Neuronal stem cell (in vitro differentiated cells): ENCODE measurements around the gene NQO2.

Source experiments
- DNase-seq: peaks from one replicate; pipeline ENCODE4 v3.0.0-alpha.2; 2013; ENCODE audit warnings: low spot score
- H2AFZ ChIP-seq: one replicate; pipeline ENCODE4 v1.6.1; 2013; ENCODE audit warnings: mild to moderate bottlenecking, low read length, inconsistent platforms
- H2AK5ac ChIP-seq: 2 replicates; pipeline ENCODE4 v1.6.1; 2013; ENCODE audit warnings: low read depth, mild to moderate bottlenecking, inconsistent platforms, low read length, moderate library complexity, mixed read lengths
- H2BK120ac ChIP-seq: 2 replicates; pipeline ENCODE4 v1.6.1; 2013; ENCODE audit warnings: low read depth, mild to moderate bottlenecking, inconsistent platforms, low read length, moderate library complexity, mixed read lengths
- H2BK12ac ChIP-seq: one replicate; pipeline ENCODE4 v1.6.1; 2013; ENCODE audit warnings: low read length, inconsistent platforms
- H2BK15ac ChIP-seq: 2 replicates; pipeline ENCODE4 v1.6.1; 2013; ENCODE audit warnings: mild to moderate bottlenecking, low read length, inconsistent platforms, mixed read lengths
- H2BK5ac ChIP-seq: one replicate; pipeline ENCODE4 v1.6.1; 2013; ENCODE audit warnings: inconsistent platforms, mild to moderate bottlenecking, low read length, moderate library complexity
- H3K14ac ChIP-seq: one replicate; pipeline ENCODE4 v1.6.1; 2013; ENCODE audit warnings: low read length, inconsistent platforms
- H3K18ac ChIP-seq: 2 replicates; pipeline ENCODE4 v1.6.1; 2013; ENCODE audit warnings: low read length, inconsistent platforms
- H3K23ac ChIP-seq: 2 replicates; pipeline ENCODE4 v1.6.1; 2013; ENCODE audit warnings: low read depth, mild to moderate bottlenecking, mixed read lengths, low read length, inconsistent platforms; ENCODE audit not compliant: poor library complexity
- H3K27ac ChIP-seq: replicated peaks from 3 replicates; pipeline ENCODE4 v1.5.1; 2013; ENCODE audit warnings: low read length, inconsistent platforms
- H3K27me3 ChIP-seq, 3 experiments: 2 replicates each; pipeline ENCODE4 v1.6.1; 2013; ENCODE audit warnings: low read length in 3 of 3, mild to moderate bottlenecking in 2 of 3, inconsistent platforms in 1 of 3, low read depth in 1 of 3, mixed read lengths in 1 of 3, moderate library complexity in 1 of 3; ENCODE audit not compliant: control insufficient read depth in 3 of 3, insufficient read depth in 3 of 3
- H3K36me3 ChIP-seq, 2 donors: replicated peaks in 1 of 2; 2 replicates each; pipeline ENCODE4 v1.6.1; 2013; ENCODE audit warnings: low read length in 2 of 2; ENCODE audit not compliant: control insufficient read depth in 2 of 2, insufficient read depth in 2 of 2
- H3K4ac ChIP-seq: 2 replicates; pipeline ENCODE4 v1.6.1; 2013; ENCODE audit warnings: inconsistent platforms, mild to moderate bottlenecking, low read length, moderate library complexity
- H3K4me1 ChIP-seq, 2 donors: 1 replicate in 1 of 2; 2 replicates in 1 of 2; pipeline ENCODE4 v1.6.1; 2013; ENCODE audit warnings: low read length in 2 of 2, low read depth in 1 of 2; ENCODE audit not compliant: control insufficient read depth in 2 of 2, insufficient read depth in 1 of 2
- H3K4me2 ChIP-seq: one replicate; pipeline ENCODE4 v1.6.1; 2013; ENCODE audit warnings: mild to moderate bottlenecking, low read length, inconsistent platforms; ENCODE audit not compliant: insufficient read depth, poor library complexity, severe bottlenecking
- H3K4me3 ChIP-seq, 2 donors: 2 replicates each; pipeline ENCODE4 v1.5.1; 2013; ENCODE audit warnings: low read length in 2 of 2, mild to moderate bottlenecking in 2 of 2, inconsistent platforms in 1 of 2, moderate library complexity in 1 of 2
- H3K79me1 ChIP-seq: one replicate; pipeline ENCODE4 v1.6.1; 2013; ENCODE audit warnings: low read depth, mild to moderate bottlenecking, inconsistent platforms, low read length, moderate library complexity
- H3K9ac ChIP-seq: one replicate; pipeline ENCODE4 v1.6.1; 2013; ENCODE audit warnings: mild to moderate bottlenecking, low read depth, low read length, inconsistent platforms; ENCODE audit not compliant: poor library complexity
- H3K9me3 ChIP-seq, 2 donors: replicated peaks in 1 of 2; 2 replicates each; pipeline versions ENCODE3 to v1.6.1; 2013; ENCODE audit warnings: low read length in 2 of 2, mild to moderate bottlenecking in 2 of 2, inconsistent platforms in 1 of 2, low read depth in 1 of 2, mixed read lengths in 1 of 2, moderate library complexity in 1 of 2; ENCODE audit not compliant: control insufficient read depth in 2 of 2, insufficient read depth in 1 of 2
- H4K8ac ChIP-seq: one replicate; pipeline ENCODE4 v1.6.1; 2013; ENCODE audit warnings: low read depth, mild to moderate bottlenecking, inconsistent platforms, low read length, moderate library complexity
- H4K91ac ChIP-seq: one replicate; pipeline ENCODE4 v1.6.1; 2013; ENCODE audit warnings: low read length, low read depth, mild to moderate bottlenecking, inconsistent platforms; ENCODE audit not compliant: poor library complexity
- WGBS, 2 donors: extraction: QIAGEN DNeasy Blood & Tissue Kit; methylation state at CpG; one replicate each; pipeline ENCODE4 v1.1.7; 2013; ENCODE audit warnings: missing lambda C conversion rate in 2 of 2, mixed read lengths in 1 of 2; ENCODE audit not compliant: insufficient read length in 2 of 2, insufficient replicate concordance in 1 of 2; ENCODE audit errors: extremely low coverage in 2 of 2; 5-methylcytosine and 5-hydroxymethylcytosine counted together

Gene NQO2

DNA sequence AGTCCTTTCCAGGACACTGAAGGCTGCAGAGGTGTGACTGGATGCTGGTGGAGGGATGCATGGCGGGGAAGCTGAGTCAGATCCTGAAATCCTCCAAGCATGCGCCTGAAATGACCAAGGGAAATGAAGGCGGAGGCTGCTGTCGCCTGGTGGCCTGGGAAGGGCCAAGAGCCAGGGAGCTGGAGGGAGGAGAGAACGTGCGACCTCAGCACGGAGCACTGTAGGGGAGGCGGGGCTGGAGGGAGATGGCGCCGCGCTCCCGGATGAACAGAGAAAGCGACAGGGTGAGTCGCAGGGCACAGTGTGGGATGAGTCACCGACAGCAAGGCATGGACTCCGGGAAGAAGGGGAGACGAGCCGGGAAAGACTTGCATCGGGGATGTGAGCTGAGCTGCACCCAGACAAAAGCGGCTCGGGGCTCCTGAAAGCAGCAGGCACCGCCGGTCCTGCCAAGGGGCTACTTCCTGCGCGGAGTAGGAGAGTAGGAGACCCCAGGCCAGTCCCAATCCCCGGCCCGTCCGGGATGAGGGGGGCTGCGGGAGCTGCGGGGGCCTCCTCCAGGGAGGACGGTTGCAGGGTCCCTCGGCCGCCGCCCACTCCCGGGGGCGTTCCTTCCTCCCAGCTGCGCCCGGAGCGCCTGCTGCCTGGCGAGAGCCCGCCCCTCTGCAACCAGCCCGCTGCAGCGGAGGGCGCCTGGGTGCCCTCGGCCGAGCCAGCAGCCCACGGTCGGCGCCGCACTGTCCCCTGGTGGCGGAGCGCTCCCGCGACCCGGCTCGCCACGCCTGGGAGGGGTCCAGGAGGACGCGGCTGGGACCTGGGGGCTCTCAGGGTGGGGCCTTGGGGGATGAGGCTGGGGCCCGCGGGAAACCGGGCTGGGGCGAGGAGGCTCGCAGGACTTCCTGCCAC is 11.0 kb upstream of the NQO2 start:
- peaks cover 18 to 20% of the 10 kb centered on the region in 2 donors for H3K4me1 ChIP-seq
- no peaks in the 10 kb centered on the region for H3K79me1 ChIP-seq
- H2BK15ac ChIP-seq = peak overlapping the region; percentile 40
- peak overlapping the region; percentile 99 for H2BK5ac ChIP-seq
- peak overlapping the region; percentile 66 for H4K8ac ChIP-seq
- no CpG with 5 or more reads among the region's 64 CpGs for WGBS, 2 donors
- H3K9me3 ChIP-seq = no peaks in the 10 kb centered on the region
- no peak overlapping the region for H3K14ac ChIP-seq
- H3K27me3 ChIP-seq = no peaks in the 10 kb centered on the region
- no peak overlapping the region for H3K4ac ChIP-seq
- peak overlapping the region; percentile 99 for H3K23ac ChIP-seq
- H2BK12ac ChIP-seq = peak overlapping the region; percentile 14
- peak overlapping the region; percentile 99 for H3K18ac ChIP-seq
- H3K4me3 ChIP-seq = peak overlapping the region; percentile 75 to 77
- DNase-seq = peak; percentile 88
- H3K27ac ChIP-seq = peak overlapping the region; percentile 100
- peak overlapping the region; percentile 85 for H3K4me2 ChIP-seq
- peak overlapping the region; percentile 94 for H2AFZ ChIP-seq
- peak overlapping the region; percentile 20 for H2AK5ac ChIP-seq
- H3K36me3 ChIP-seq = no peaks in the 10 kb centered on the region
- H4K91ac ChIP-seq = peak overlapping the region; percentile 65
- peak overlapping the region; percentile 44 for H2BK120ac ChIP-seq
- H3K9ac ChIP-seq = peak overlapping the region; percentile 95

DNA sequence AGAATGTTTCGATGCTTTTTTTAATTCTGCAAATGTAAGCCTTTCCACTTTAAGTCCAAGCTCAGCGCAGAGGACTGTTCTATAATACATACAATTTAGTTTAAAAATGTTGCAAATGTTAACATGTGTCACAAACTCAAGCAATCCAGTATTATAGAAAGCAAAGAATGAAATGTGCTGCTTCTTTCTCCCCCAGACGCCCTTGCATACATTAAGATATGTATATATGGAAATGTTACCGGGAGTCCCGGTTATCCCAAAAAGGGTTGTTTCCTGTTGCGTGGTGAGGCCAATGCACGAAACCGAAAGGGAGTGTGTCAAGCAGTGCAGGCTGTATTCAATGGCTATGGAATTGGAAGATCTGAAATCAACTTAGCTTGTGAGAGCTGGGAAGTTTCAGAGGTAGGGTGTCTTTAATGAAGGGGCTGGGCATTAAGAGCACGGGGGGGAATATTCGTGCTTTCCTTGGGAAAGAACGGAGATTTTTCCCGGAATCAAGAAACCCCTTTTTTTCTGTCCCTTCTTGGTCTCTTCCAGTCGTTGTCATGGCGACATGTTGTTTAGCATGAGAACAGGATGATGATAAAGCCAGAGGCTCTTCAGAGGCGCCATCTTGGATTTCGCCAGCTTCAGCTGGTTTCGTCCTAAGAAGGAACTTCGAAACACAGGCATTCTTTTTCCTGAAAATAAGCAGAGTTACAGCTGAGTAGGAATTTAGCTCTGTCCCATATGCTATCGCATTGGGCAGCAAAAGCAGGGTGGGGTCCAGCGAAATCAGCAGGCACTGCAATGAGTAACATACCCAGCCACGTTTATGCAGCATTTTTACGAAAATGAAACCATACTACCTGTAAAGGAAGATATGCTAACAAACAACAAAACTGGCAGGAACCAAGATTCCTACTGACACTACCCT is 10.1 kb upstream of the NQO2 start:
- no peak overlapping the region for H2AK5ac ChIP-seq
- H3K18ac ChIP-seq = peak overlapping the region; percentile 85
- H4K91ac ChIP-seq = no peak overlapping the region
- H3K4me1 ChIP-seq = peaks cover 18 to 20% of the 10 kb centered on the region in 2 donors
- no peak overlapping the region for H2BK12ac ChIP-seq
- H3K14ac ChIP-seq = no peak overlapping the region
- H3K27ac ChIP-seq = peak overlapping the region; percentile 100
- peak overlapping the region; percentile 94 for H2AFZ ChIP-seq
- no CpG with 5 or more reads among the region's 22 CpGs for WGBS, 2 donors
- H2BK15ac ChIP-seq = peak overlapping the region; percentile 30
- H4K8ac ChIP-seq = no peak overlapping the region
- H3K9me3 ChIP-seq = no peaks in the 10 kb centered on the region
- H2BK5ac ChIP-seq = peak overlapping the region; percentile 99
- H3K27me3 ChIP-seq = no peaks in the 10 kb centered on the region
- H3K4ac ChIP-seq = no peak overlapping the region
- H3K36me3 ChIP-seq = no peaks in the 10 kb centered on the region
- H3K9ac ChIP-seq = no peak overlapping the region
- peak overlapping the region; percentile 75 to 77 for H3K4me3 ChIP-seq
- H2BK120ac ChIP-seq = no peak overlapping the region
- H3K79me1 ChIP-seq = no peaks in the 10 kb centered on the region
- peak overlapping the region; percentile 85 for H3K4me2 ChIP-seq
- peak; percentile 96 for DNase-seq
- no peak overlapping the region for H3K23ac ChIP-seq

DNA sequence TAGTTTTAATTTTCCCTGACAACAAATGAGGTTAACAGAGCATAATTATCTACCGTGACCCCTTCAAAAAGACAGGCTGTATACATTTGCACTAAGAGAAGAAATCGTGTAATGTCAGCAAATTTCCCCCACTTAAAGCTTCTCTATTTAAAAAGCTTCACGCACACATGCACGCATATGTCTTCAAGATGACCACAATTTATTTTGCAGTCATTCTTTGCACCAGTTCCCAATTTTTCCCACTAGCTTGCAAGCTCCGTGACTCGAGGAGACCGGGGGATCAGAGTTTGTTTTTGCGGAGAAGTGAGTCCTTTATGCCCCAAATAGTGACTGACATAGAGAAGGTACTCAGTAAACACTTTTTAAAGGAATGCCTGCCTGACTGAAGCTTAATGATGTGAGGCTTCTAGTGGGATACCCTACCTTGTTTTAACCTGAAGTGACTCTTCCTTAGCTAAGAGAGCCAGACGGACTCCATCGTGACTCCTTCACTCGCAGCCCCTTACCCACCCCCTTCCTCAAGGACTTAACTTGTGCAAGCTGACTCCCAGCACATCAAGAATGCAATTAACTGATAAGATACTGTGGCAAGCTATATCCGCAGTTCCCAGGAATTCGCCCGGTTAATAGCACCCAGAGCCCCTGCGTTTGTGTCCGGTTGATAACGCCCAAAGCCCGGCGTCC is 9.3 kb upstream of the NQO2 start:
- Histone ChIP-seq H2AK5ac (no peak overlapping the region), H2BK5ac (no peak overlapping the region), H4K91ac (no peak overlapping the region), H3K27me3 (no peaks in the 10 kb centered on the region), H3K79me1 (no peaks in the 10 kb centered on the region), H3K9me3 (no peaks in the 10 kb centered on the region), H3K4me2 (peak overlapping the region; percentile 85), H2BK120ac (no peak overlapping the region), H3K4me1 (peaks cover 18% of the 10 kb centered on the region in 2 donors), H3K14ac (no peak overlapping the region), H3K27ac (peak overlapping the region; percentile 100), H3K9ac (no peak overlapping the region), H3K4ac (no peak overlapping the region), H2AFZ (no peak overlapping the region), H2BK12ac (no peak overlapping the region), H2BK15ac (no peak overlapping the region), H3K36me3 (no peaks in the 10 kb centered on the region), H4K8ac (no peak overlapping the region), H3K23ac (no peak overlapping the region), H3K18ac (no peak overlapping the region), H3K4me3 (peak overlapping the region in 1 of 2 donors; percentile 75)
- WGBS, 2 donors = no CpG with 5 or more reads among the region's 19 CpGs
- no peak for DNase-seq
